Sigmoid colon (tissue), 7 donors: ENCODE data around the gene HTRA2. TPM values are rescaled to one million over a fixed set of nuclear protein-coding genes. Genes with fewer than 3 reads are reported as not detected.

Source experiments
- DNase-seq: peaks from one replicate; pipeline ENCODE4 v3.0.0-alpha.2; 2019
- H3K27ac ChIP-seq, 4 donors: fragments of 200-600 bp; sonication (generic); one replicate each; pipeline ENCODE4 v1.5.1; 2016 to 2019; ENCODE audit warnings: mild to moderate bottlenecking in 1 of 4
- H3K27me3 ChIP-seq, 3 donors: fragments of 200-600 bp; sonication (generic); one replicate each; pipeline ENCODE4 v1.5.1; 2019; ENCODE audit warnings: mild to moderate bottlenecking in 1 of 3
- H3K36me3 ChIP-seq, 4 donors: fragments of 200-600 bp; sonication (generic); one replicate each; pipeline ENCODE4 v1.5.1; 2016 to 2019
- H3K4me1 ChIP-seq, 4 donors: fragments of 200-600 bp; sonication (generic); one replicate each; pipeline ENCODE4 v1.5.1; 2017 to 2019
- H3K4me3 ChIP-seq, 4 donors: fragments of 200-600 bp; sonication (generic); one replicate each; pipeline ENCODE4 v1.5.1; 2017 to 2019; ENCODE audit warnings: mild to moderate bottlenecking in 2 of 4, moderate library complexity in 1 of 4
- H3K9me3 ChIP-seq, 4 donors: fragments of 200-600 bp in 3 of 4; sonication (generic) in 3 of 4; one replicate each; pipeline versions ENCODE4 v1.5.1 to v1.6.1; 2013 to 2019
- CTCF ChIP-seq, 4 experiments: fragments of 450-650 bp in 3 of 4; fragments of 200-600 bp in 1 of 4; IDR thresholded peaks; one replicate each; pipeline ENCODE4 v1.5.1; 2016 to 2019; ENCODE audit warnings: antibody characterized with exemption in 4 of 4, mild to moderate bottlenecking in 3 of 4, moderate library complexity in 2 of 4
- EP300 ChIP-seq, 4 donors: sonication (generic); formaldehyde crosslinking; IDR thresholded peaks; one replicate each; pipeline ENCODE4 v1.6.1; 2017; ENCODE audit warnings: antibody characterized with exemption in 4 of 4
- POLR2A ChIP-seq, 2 donors: fragments of 450-650 bp; IDR thresholded peaks; one replicate each; pipeline ENCODE4 v1.6.1; 2016; ENCODE audit warnings: antibody characterized with exemption in 2 of 2, mild to moderate bottlenecking in 2 of 2, moderate library complexity in 2 of 2
- POLR2AphosphoS5 ChIP-seq, 4 donors: sonication (generic); formaldehyde crosslinking; IDR thresholded peaks; one replicate each; pipeline ENCODE4 v1.6.1; 2017; ENCODE audit warnings: antibody characterized with exemption in 4 of 4
- WGBS, 2 donors: extraction: QIAGEN DNeasy Blood & Tissue Kit; methylation state at CpG; one replicate each; pipeline ENCODE4 v1.1.7; 2013; 5-methylcytosine and 5-hydroxymethylcytosine counted together
- intact Hi-C: fragments of 100-400 bp; cut with DNase I; formaldehyde crosslinking; loops from one replicate; pipeline ENCODE4 v1.15.1; 2023
- polyA plus RNA-seq, 3 donors: library from polyadenylated mRNA; stranded (reverse); fragments of 200-250 nt; gene quantifications; one replicate each; pipeline ENCODE4 v1.2.3, GENCODE V29; 2013
- total RNA-seq, 4 donors: library from RNA; depleted of rRNA; stranded (reverse); fragments of >200 nt; gene quantifications; one replicate each; pipeline ENCODE4 v1.1.0, GENCODE V29; 2016
- donor health status: healthy with polysubstance abuse.
- donor health status: Bipolar disorder and iron deficiency.
- donor health status: healthy.

Gene HTRA2
- total and polyA plus RNA-seq, 7 donors: 19.7 to 39.8 (median 29.6) TPM

DNA sequence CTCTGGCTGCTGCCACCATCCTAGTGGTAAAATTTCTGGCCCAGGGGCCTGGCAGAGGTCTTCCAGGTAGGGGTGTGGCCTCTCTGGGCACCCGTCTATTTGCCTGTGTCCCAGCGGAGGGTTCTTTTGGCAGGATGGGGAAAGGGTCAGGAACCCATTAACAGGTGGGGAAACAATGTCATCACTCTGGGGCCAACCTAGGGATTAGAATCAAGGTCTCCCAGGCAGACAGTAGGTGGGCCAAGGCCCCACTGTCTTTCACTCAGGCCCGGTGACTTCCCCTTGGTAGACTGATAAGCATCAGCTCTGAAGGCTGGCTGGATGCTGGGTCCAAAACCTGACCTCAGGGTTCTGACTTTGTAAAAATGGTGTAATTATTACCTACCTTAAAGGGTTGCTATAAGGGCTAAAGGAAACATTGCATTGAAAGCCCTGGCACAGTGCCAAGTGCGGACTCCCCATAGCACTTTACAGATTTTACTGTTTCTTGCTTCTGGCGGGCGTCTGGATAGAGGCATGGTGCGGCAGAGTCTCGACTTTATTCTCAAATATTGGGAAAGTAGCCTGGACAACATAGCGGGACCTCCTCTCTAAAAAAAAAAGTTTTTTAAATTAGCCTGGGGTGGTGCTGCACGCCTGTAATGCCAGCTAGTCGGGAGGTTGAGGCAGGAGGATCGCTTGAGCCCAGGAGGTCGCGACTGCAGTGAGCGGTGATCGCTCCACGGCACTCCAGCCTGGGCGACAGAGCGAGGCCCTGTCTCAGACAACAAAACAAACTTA lies 32.5 kb upstream of the HTRA2 start:
- TF ChIP-seq CTCF (IDR thresholded peaks at IDR 0.05) (no peak), POLR2A (IDR thresholded peaks at IDR 0.05) (no peak), POLR2AphosphoS5 (IDR thresholded peaks at IDR 0.05) (no peak), EP300 (IDR thresholded peaks at IDR 0.05) (no peak)
- Histone ChIP-seq H3K4me1 (peaks cover 0 to 30% (median 26%) of the 10 kb centered on the region in 4 donors), H3K36me3 (peaks cover 0 to 23% (median 11%) of the 10 kb centered on the region in 4 donors), H3K9me3 (no peaks in the 10 kb centered on the region), H3K27ac (no peak overlapping the region), H3K27me3 (peaks cover 42 to 56% (median 47%) of the 10 kb centered on the region in 3 donors), H3K4me3 (peak overlapping the region in 2 of 4 donors; percentile 36 to 44)
- DNase-seq: no peak
- intact Hi-C loops: no loop called here
- 65 to 77% methylated on average over 19 of the region's 19 CpGs for WGBS, 2 donors

GRCh38 chr2:74497777-74498499 lies 31.8 kb upstream of the HTRA2 start:
- Histone ChIP-seq H3K4me1 (peaks cover 0 to 38% (median 34%) of the 10 kb centered on the region in 4 donors), H3K4me3 (peak overlapping the region in 3 of 4 donors; percentile 2 to 44 (median 36)), H3K27ac (no peak overlapping the region), H3K9me3 (no peaks in the 10 kb centered on the region), H3K36me3 (peaks cover 0 to 16% (median 4%) of the 10 kb centered on the region in 4 donors), H3K27me3 (peaks cover 49 to 64% (median 54%) of the 10 kb centered on the region in 3 donors)
- WGBS, 2 donors: 3 to 4% methylated on average over 61 of the region's 61 CpGs
- intact Hi-C loops: no loop called here
- TF ChIP-seq POLR2AphosphoS5 (IDR thresholded peaks at IDR 0.05) (peak in 3 of 4 donors; percentile 5 to 58 (median 34)), CTCF (IDR thresholded peaks at IDR 0.05) (no peak)
- no peak for DNase-seq

DNA sequence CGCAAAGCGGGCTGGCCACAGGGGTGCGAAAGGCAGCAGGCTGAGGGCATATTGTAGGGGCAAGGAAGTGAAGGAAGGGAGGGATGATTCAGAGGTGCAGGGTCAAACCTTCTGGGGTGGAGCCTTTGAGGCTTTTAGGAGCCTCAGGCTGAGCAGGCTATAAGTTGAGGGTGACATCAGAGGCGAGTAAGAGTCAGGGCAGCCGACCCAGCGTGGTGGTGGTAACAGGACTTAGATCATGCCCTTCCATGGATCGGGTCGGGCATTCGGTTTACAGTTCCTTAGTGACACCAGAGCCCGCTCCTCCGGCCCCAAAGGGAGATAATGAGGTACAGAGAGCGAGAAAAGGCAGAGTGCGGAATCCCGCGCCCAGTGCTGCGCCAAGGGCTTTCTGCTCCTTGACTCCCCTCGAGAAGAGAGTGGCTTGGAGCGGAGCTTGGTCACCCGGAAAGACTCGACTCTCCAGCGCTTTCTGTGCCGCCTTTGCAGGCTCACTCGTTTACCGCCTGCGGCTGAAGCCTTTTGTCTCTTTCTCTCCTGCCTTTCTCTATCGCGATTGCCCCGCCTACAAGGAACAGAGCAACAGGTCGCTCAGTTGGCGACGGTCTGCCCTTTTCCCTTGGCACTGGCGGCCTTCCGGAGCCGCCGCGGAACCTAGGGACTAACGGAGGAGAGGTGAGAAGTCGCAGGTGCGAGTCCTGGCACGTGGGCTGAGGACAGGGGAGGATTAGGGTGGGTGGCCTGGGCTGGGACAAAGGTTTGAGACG lies 31.1 kb upstream of the HTRA2 start:
- Histone ChIP-seq H3K9me3 (no peaks in the 10 kb centered on the region), H3K27me3 (peaks cover 49 to 71% (median 55%) of the 10 kb centered on the region in 3 donors), H3K27ac (no peak overlapping the region), H3K4me3 (peak overlapping the region in 2 of 4 donors; percentile 36 to 44), H3K4me1 (peaks cover 0 to 45% (median 38%) of the 10 kb centered on the region in 4 donors), H3K36me3 (peaks cover 0 to 8% (median 0%) of the 10 kb centered on the region in 4 donors)
- DNase-seq: no peak
- TF ChIP-seq POLR2AphosphoS5 (IDR thresholded peaks at IDR 0.05): no peak
- no peak for TF ChIP-seq CTCF (IDR thresholded peaks at IDR 0.05)
- TF ChIP-seq EP300 (IDR thresholded peaks at IDR 0.05): no peak
- no peak for TF ChIP-seq POLR2A (IDR thresholded peaks at IDR 0.05)
- intact Hi-C loops: no loop called here
- WGBS, 2 donors: 1% methylated on average over 41 of the region's 41 CpGs

- peaks cover 0 to 2% (median 0%) of the 10 kb centered on the region in 4 donors for H3K36me3 ChIP-seq
- H3K27ac ChIP-seq: no peak within 1 kb of the TSS
- no peak for TF ChIP-seq POLR2AphosphoS5 (IDR thresholded peaks at IDR 0.05)
- no peak for TF ChIP-seq EP300 (IDR thresholded peaks at IDR 0.05)
- no peak for TF ChIP-seq POLR2A (IDR thresholded peaks at IDR 0.05)
- TF ChIP-seq CTCF (IDR thresholded peaks at IDR 0.05): no peak
- H3K4me1 ChIP-seq: peaks cover 0 to 45% (median 39%) of the 10 kb centered on the region in 4 donors
- no peak for DNase-seq
- H3K4me3 ChIP-seq: peak within 1 kb of the TSS in 2 of 4 donors; percentile 36 to 44
- 2 to 3% methylated on average over 65 of the region's 65 CpGs for WGBS, 2 donors
- intact Hi-C loops: no loop called here
- H3K9me3 ChIP-seq: no peaks in the 10 kb centered on the region
- H3K27me3 ChIP-seq: peaks cover 49 to 78% (median 55%) of the 10 kb centered on the region in 3 donors
Observed at GRCh38 chr2:74499267-74499939, 30.3 kb upstream of the HTRA2 start, which contains the start of gene LBX2. Gene LBX2 (minus strand): TSS chr2:74499603. CDS start chr2:74499537, 66 bp downstream.
